Measurements from ENCODE around the gene IGF1R.
A peak's percentile ranks its signal among the peaks of the same experiment; 100 is the strongest.

The IGF1R gene

DNA sequence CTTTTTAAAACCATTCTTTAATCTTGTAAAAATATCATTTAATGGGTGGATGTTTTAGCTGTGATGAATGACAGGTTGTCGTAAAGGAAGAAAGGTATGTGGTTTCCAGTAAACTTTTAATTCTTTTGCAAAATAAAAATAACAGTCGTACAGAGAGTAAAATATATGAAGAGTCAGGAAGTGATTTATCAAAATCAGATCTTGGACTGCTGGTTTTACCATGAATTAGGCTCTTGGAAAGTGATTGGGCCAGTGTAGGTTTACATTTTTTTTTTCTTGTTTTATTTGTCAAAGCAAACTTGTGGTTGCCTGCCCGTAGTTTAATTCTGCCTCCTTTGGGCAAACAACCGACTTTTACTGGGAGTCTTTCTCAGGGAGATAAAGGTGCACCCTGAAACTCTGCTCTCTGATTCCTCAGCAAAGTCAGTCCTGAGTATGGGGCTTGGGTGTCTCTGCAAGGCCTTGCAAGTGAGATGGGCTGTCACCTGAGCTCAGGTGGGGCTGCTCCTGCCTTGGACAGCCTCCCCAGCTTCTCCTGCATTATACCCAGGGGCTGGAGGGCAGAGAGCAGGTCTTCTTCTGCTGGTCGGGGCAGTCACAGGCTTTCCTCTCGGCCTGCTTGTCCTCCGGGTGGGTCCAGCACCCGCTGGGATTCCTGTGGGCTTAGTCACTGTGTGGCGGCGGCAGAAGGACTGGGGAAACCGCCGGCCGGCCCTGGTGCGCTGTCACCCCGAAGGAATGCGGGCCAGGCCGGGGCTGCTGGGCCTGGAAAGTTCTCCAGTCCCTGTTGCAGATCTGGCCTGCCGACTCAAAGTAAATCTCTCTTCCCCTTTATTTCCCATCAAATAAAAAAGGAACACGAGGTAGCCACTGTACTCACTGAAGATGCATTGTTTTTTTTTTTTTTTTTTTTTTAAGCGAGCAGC, 79.0 kb downstream of the IGF1R start:
- peak; percentile 98 for DNase-seq (ENCODE audit: low spot score)

GRCh38 chr15:98728082-98728810, 79.9 kb downstream of the IGF1R start:
- no peak for DNase-seq (ENCODE audit: low spot score)

GRCh38 chr15:98728811-98729160, 80.4 kb downstream of the IGF1R start:
- no peak for DNase-seq (ENCODE audit: low spot score)

DNA sequence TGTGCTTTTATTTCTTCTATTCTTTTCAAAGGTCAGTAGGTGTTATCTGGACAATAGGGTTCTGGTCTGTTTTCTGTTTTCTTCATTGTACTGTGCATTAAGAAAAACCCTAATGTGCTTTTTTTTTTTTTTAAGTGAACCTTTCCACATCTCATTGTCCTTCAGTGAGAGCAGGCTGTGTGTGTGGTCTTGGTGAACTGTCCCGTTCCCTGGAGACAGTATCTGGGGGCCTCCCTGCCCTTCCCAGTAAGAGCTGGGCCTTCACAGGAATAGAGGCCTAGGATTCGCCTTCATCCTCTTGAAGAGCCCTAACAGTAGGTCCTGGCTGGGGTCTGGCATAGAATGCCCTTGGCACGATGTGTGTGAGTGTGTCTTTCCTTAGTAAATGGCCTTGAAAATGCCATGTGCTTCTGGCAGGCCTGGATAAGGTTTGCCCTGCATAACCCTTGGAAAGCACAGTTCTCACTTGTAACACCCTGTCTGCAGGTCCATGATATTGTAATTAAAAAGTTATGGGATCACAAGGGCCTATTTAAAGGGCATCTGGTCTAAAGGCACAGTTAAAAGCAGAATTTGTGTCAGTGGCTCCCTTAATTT, 81.2 kb downstream of the IGF1R start:
- no peak for DNase-seq (ENCODE audit: low spot score)

GRCh38 chr15:98730860-98731711, 82.7 kb downstream of the IGF1R start:
- no peak for DNase-seq (ENCODE audit: low spot score)

DNA sequence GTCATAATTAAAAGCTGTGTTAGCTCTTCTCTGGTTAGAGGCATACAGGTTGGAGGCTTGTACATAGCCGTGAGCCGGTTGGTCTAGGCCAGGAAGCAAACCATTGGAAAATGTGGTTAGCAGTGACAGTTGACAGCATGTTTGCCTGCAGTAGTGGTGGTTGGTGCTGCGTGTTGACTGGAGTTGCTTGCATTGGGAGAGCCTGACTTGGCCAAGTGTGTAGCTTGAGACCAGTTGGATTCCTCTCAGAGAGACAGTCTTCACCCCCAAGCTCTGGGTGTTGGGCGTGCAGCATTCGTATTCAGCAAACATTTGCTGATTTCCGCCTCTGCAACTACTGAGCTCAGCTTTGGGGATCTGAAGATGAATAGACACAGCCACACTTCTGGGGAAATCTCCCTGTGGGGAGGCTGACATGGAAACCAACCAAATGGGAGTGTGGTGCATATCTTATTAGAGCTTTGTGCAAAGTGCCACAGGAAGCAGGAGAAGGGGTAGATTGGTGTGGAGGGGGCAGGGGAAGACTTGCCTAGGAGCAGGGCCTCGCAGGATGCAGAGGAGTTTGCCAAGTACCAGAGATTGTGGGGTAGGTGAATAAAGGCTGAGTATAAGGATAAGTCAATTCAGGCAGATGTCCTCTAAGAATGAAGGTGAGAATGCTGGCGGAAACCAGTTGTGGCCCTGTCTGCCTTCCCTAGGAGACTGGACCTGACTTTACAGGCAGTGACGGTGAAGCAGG, 83.5 kb downstream of the IGF1R start:
- DNase-seq (ENCODE audit: low spot score): no peak

GRCh38 chr15:98733098-98733497, 84.8 kb downstream of the IGF1R start:
- DNase-seq (ENCODE audit: low spot score): no peak

DNA sequence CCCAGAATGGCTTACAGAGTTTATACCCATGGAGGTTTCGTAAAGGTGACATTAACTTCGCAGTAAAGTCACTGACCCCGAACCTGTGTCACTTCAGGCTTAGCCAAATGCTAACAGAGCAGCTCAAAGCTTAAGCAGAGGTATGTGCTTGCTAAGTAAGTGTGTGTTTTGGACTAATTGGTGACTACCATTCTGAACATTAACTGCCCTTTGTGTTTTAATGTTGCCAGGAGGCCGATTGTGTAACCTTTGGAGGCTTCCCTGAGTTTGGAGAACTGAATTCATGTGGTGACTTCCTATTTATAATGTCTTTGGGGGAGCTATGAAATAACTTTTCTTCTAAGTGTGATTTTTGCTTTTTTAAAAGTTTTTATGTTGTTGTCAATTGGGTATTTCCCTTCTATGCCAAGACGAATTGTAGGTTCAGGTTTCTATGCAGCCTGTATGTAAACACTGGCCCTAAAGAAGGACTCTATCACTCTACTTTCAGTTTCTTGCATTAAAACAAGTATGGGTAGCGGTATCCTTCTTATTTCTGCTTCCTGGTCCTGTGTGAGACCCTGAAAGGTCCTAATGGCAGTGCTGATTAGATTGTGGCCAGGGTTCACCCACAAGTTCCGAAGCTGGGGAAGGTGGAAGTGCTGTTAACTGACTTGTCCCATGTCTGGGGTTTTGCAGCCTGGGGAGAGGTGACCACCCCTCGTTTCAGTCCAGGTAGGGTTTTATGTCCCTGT, 86.3 kb downstream of the IGF1R start:
- no peak for DNase-seq (ENCODE audit: low spot score)

DNA sequence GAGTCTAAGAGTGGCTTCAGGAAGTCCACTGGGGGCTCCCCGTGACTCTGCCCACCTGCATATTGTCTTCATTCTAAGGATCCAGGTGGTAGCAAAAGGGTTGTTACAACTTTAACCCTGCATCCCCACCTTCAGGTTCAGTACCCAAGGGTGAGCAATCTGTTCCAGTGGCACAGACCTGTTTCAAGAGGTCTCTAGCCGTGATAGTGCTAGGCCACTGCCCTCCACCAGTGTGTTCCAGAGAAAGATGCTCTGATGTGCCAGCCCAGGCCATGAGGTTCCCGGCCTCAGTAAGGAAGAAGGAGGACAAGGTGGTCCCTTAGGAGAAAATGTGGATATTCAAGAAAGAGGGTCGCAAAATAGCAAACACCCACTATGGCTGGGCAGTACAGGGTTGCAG, 87.0 kb downstream of the IGF1R start:
- no peak for DNase-seq (ENCODE audit: low spot score)

DNA sequence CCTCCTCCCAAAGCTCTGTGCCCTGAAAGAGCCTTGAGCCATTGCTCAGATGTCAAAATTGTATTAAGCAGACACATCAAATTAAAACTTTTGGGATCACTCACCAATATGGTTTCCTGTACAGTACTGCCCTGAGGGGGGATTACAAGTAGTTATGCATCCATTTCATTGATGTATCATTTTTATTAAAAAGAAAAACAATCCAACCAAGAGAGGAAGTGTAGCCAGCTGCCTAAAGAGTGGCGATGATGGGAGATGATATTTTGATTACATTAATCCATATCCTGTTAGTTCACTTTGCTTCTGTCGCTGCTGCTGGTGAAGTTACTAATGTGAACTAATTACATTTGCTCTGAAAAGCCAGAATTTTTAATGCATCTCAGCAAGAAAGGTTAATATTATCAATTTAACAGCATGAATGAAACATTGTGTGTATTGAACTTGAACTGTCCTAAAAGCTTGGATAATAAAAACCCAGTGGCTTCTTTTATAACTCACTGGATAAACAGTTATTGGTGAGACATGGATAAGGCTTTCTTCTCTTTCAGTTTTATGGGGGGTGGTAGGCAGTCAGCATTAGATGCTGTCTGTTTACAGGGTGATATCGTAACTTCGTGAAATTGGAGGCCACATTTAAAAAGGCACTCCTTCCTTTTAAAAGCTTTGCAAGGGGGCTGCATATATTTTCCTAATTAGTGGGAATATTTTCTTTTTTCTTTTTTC, 87.7 kb downstream of the IGF1R start:
- DNase-seq (ENCODE audit: low spot score): no peak

DNA sequence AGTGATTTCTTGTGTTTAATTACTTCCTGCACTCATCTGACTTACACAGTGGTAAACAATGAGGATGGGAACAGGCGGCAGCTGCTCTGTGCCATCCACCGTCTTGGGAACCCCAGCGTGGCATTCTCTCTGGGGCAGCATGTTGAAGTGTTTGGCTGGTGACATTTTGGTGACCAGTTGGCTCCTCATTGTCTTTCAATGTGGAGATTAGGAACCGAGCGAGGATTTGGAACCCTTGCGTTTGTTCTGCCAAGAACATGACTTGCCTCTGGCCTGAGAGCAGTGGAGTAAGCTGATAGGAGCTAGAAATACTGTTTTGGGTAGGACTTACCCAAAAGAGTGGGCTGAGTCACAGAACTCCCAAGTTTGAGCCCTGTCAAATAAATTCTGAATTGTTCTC, 88.8 kb downstream of the IGF1R start:
- no peak for DNase-seq (ENCODE audit: low spot score)

GRCh38 chr15:98737721-98738120, 89.4 kb downstream of the IGF1R start:
- DNase-seq (ENCODE audit: low spot score): no peak

DNA sequence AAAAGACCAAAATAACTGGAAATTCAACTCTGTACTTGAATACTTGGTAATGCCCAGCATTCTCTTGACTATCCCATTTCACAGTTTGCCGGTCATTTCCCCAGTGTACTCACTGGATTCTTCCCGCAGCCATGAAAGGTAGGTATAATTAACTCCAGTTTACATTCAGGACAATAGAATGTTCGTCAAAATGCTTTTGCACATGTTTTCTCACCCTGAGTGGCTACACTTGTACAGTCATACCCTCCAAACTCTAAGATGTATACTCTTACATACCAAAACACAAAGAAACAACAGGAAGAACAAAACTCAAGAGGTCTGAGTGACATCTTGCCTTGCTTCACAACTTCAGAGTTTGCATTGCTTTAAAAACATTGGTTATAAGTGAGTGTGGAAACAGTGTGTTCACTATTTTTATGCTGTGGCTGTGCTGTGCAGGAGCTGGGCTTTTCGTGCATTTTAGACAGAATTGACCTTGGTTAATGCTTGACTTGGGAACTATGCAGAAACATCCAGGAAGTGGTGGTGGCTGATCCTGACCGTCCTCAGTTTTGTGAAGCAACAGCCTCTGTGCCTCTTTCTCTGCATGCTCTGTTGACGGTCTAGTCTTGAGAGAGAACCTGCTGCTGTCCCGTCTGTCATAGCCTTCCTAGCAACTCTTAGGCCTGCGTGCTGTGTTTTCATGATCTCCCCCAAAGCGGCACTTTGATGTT, 90.5 kb downstream of the IGF1R start:
- peak; percentile 22 for DNase-seq (ENCODE audit: low spot score)

- no peak for DNase-seq (ENCODE audit: low spot score)
Measured at GRCh38 chr15:98740295-98740694, 92.0 kb downstream of the IGF1R start.

GRCh38 chr15:98740963-98741362, 92.6 kb downstream of the IGF1R start:
- no peak for DNase-seq (ENCODE audit: low spot score)

- no peak for DNase-seq (ENCODE audit: low spot score)
Measured at GRCh38 chr15:98743177-98743576, 94.8 kb downstream of the IGF1R start.

GRCh38 chr15:98744506-98744905, 96.2 kb downstream of the IGF1R start:
- no peak for DNase-seq (ENCODE audit: low spot score)

DNA sequence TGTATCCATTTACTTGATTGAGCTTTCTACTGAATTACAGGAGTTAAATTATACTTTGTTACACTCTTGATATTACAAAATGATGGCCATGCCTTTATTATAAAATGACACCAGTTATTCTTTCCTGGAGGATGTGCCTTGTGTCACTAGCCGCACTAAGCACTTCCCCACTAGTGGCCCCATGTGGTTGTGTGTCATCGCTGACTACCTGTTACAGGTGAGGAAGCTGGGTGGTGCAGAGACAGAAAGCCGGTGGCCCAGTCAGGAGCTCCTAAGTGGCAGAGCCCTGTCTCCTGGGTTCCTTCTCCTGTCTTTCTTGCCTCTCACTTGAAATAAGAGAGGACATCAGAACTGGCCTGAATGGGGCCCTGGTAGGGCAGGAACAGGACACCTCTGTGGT, 96.8 kb downstream of the IGF1R start:
- no peak for DNase-seq (ENCODE audit: low spot score)

DNA sequence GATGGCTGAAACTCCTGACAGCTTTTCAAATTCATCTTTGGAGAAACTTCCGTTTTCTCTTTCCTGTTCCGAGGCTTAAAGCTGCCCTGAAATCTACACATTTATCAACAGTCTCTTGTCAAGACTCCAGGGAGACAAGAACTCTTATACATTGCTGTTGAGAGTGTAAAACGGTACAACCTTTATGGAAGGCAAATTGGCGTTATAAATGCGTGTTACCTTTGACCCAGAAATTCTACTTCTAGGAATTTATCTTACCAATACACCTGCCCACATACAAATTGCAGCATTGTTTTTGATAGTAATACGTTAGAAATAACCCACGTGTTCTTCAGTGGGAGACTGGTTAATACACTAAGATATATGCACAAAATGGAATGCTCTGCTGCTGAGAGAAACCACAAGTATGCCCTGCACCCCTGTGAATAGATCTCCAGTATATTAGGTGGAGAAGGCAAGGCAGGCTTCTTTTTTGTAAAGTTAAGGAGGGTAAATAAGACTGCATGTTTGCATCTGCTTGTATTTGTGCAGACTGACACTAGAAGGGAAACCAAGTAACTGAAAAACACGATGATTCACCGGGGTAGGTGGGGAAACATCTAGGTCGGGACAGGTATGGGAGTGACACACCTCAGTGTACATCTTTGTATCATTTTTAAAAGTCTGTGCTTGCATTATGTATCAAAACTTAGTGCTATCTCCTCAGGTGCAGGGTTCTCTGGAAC, 97.5 kb downstream of the IGF1R start:
- DNase-seq (ENCODE audit: low spot score): no peak

Measured in kidney capillary endothelial cell (primary cell).